Vagina (tissue), 2 donors: ENCODE results near the gene MMP2.

Source experiments
- POLR2A ChIP-seq, 2 donors: fragments of 450-650 bp; IDR thresholded peaks; one replicate each; pipeline ENCODE4 v1.6.1; 2017; ENCODE audit warnings: antibody characterized with exemption in 2 of 2, mild to moderate bottlenecking in 2 of 2, moderate library complexity in 2 of 2
- POLR2AphosphoS5 ChIP-seq, 2 donors: sonication (generic); formaldehyde crosslinking; IDR thresholded peaks; one replicate each; pipeline ENCODE4 v1.9.0; 2017; ENCODE audit warnings: antibody characterized with exemption in 2 of 2, mild to moderate bottlenecking in 2 of 2, low read depth in 1 of 2; ENCODE audit not compliant: insufficient read depth in 1 of 2
- TF ChIP-seq, protein P1 (sequence below), 3 experiments: fragments of 450-650 bp in 2 of 3; fragments of 200-600 bp in 1 of 3; sonication (generic) in 1 of 3; IDR thresholded peaks; one replicate each; pipeline ENCODE4 v1.5.1; 2017 to 2019; ENCODE audit warnings: antibody characterized with exemption in 3 of 3, mild to moderate bottlenecking in 2 of 3, moderate library complexity in 2 of 3

DNA sequence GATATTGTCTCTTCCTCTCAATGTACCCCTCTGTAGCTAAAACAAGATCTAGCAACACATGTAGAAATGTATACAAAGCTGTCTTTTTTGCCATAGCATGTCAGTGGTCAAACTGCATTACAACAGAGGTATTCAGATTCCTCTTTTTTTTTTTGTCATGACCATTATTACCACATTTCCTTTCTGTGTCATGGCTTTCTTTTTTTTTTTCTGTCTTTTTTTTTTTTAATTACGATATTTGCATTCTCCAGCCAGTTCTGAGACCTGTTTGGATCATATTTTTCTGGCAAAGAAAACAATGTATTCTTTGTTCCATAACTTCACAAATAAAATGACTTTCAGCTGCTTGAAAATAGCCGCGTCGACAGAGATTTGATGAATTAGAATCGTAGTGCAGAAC lies 60.1 kb downstream of the MMP2 start:
- TF ChIP-seq, protein P1, sequence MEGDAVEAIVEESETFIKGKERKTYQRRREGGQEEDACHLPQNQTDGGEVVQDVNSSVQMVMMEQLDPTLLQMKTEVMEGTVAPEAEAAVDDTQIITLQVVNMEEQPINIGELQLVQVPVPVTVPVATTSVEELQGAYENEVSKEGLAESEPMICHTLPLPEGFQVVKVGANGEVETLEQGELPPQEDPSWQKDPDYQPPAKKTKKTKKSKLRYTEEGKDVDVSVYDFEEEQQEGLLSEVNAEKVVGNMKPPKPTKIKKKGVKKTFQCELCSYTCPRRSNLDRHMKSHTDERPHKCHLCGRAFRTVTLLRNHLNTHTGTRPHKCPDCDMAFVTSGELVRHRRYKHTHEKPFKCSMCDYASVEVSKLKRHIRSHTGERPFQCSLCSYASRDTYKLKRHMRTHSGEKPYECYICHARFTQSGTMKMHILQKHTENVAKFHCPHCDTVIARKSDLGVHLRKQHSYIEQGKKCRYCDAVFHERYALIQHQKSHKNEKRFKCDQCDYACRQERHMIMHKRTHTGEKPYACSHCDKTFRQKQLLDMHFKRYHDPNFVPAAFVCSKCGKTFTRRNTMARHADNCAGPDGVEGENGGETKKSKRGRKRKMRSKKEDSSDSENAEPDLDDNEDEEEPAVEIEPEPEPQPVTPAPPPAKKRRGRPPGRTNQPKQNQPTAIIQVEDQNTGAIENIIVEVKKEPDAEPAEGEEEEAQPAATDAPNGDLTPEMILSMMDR (IDR thresholded peaks at IDR 0.05) = no peak
- no peak for TF ChIP-seq POLR2A (IDR thresholded peaks at IDR 0.05)
- TF ChIP-seq POLR2AphosphoS5 (IDR thresholded peaks at IDR 0.05; ENCODE audit: insufficient read depth in 1 of 2, low read depth in 1 of 2) = no peak
